Lung (tissue), 12 donors: ENCODE measurements around the gene CHN2. TPM values are rescaled to one million over a fixed set of nuclear protein-coding genes. Genes with fewer than 3 reads are reported as not detected.

Experiments
- ATAC-seq: fragments of 200-7000 bp; cut with Tn5 transposase; one replicate; pipeline ENCODE4 v1.9.1; 2020; ENCODE audit warnings: moderate number of reproducible peaks; ENCODE audit not compliant: insufficient read depth, low FRiP score
- DNase-seq, 3 donors: peaks; one replicate each; pipeline ENCODE4 v3.0.0-alpha.2; 2013 to 2017
- H3K27ac ChIP-seq, 2 donors: one replicate each; pipeline ENCODE4 v1.5.1; 2013; ENCODE audit warnings: mild to moderate bottlenecking in 2 of 2, moderate library complexity in 2 of 2, control low read depth in 1 of 2, inconsistent platforms in 1 of 2, low read depth in 1 of 2, low read length in 1 of 2
- H3K27me3 ChIP-seq, 3 donors: one replicate each; pipeline ENCODE4 v1.5.1; 2013; ENCODE audit warnings: low read length in 2 of 3; ENCODE audit not compliant: control insufficient read depth in 3 of 3, insufficient read depth in 3 of 3
- H3K36me3 ChIP-seq, 4 donors: one replicate each; pipeline ENCODE4 v1.5.1; 2013; ENCODE audit warnings: low read length in 4 of 4, mild to moderate bottlenecking in 1 of 4, moderate library complexity in 1 of 4; ENCODE audit not compliant: control insufficient read depth in 4 of 4, insufficient read depth in 4 of 4
- H3K4me1 ChIP-seq, 5 donors: one replicate each; pipeline ENCODE4 v1.5.1; 2013; ENCODE audit warnings: low read length in 5 of 5, mild to moderate bottlenecking in 2 of 5, moderate library complexity in 1 of 5; ENCODE audit not compliant: control insufficient read depth in 5 of 5, insufficient read depth in 5 of 5
- H3K4me3 ChIP-seq: one replicate; pipeline ENCODE4 v1.5.1; 2013; ENCODE audit warnings: mild to moderate bottlenecking, control low read depth, moderate library complexity
- H3K9ac ChIP-seq, 2 donors: one replicate each; pipeline ENCODE4 v1.5.1; 2013; ENCODE audit warnings: low read length in 2 of 2, control low read depth in 1 of 2; ENCODE audit not compliant: insufficient read depth in 1 of 2
- H3K9me3 ChIP-seq, 4 donors: one replicate each; pipeline ENCODE4 v1.5.1; 2013; ENCODE audit warnings: low read length in 3 of 4, mild to moderate bottlenecking in 1 of 4, moderate library complexity in 1 of 4; ENCODE audit not compliant: control insufficient read depth in 4 of 4, insufficient read depth in 3 of 4
- CTCF ChIP-seq: IDR thresholded peaks from 2 replicates; pipeline ENCODE4 v1.5.1; 2012; ENCODE audit warnings: mild to moderate bottlenecking; ENCODE audit errors: control extremely low read depth, extremely low read depth
- WGBS, 2 donors: extraction: QIAGEN DNeasy Blood & Tissue Kit; methylation state at CpG; one replicate each; pipeline ENCODE4 v1.1.7; 2013; 5-methylcytosine and 5-hydroxymethylcytosine counted together
- polyA plus RNA-seq, 2 donors: library from polyadenylated mRNA; stranded (reverse); fragments of 200-250 nt; gene quantifications; one replicate each; pipeline ENCODE4 v1.2.1, GENCODE V29; 2013
- total RNA-seq, 2 donors: library from RNA; depleted of rRNA in 1 of 2; stranded (reverse); fragments of >200 nt in 1 of 2; gene quantifications; one replicate each; pipeline ENCODE4 v1.2.1, GENCODE V29; 2014 to 2021
- donor health status: control.
- donor health status: control.
- donor health status: Bipolar disorder and iron deficiency.
- donor health status: healthy.
- donor health status: DM: yes; HTN: yes; CAD: no.

CHN2 gene
- total and polyA plus RNA-seq, 4 donors, result 3.2 to 11.0 (median 6.7) TPM

- no peaks in the 10 kb centered on the region for H3K36me3 ChIP-seq
- 95 to 97% methylated on average over 7 of the region's 7 CpGs for WGBS, 2 donors
- no peak for ATAC-seq
- H3K27me3 ChIP-seq, result peaks cover 0 to 11% (median 0%) of the 10 kb centered on the region in 3 donors
- no peak for TF ChIP-seq CTCF
- no peaks in the 10 kb centered on the region for H3K4me1 ChIP-seq
- H3K9me3 ChIP-seq, result peaks cover 0 to 1% (median 0%) of the 10 kb centered on the region in 4 donors
- no peak overlapping the region for H3K9ac ChIP-seq
- DNase-seq, result no peak
- no peak overlapping the region for H3K4me3 ChIP-seq
- no peak overlapping the region for H3K27ac ChIP-seq
Measured at GRCh38 chr7:29396563-29396962, 202.0 kb downstream of the CHN2 start.

- H3K9me3 ChIP-seq, result peaks cover 0 to 1% (median 0%) of the 10 kb centered on the region in 4 donors
- WGBS, 2 donors, result 69 to 72% methylated on average over 2 of the region's 2 CpGs
- no peak for ATAC-seq
- no peak for DNase-seq
- H3K9ac ChIP-seq, result no peak overlapping the region
- H3K27ac ChIP-seq, result no peak overlapping the region
- no peaks in the 10 kb centered on the region for H3K36me3 ChIP-seq
- no peak overlapping the region for H3K4me3 ChIP-seq
- H3K27me3 ChIP-seq, result peaks cover 0 to 10% (median 0%) of the 10 kb centered on the region in 3 donors
- H3K4me1 ChIP-seq, result no peaks in the 10 kb centered on the region
- TF ChIP-seq CTCF, result no peak
Measured at GRCh38 chr7:29397398-29397797, 202.8 kb downstream of the CHN2 start.

- no peak overlapping the region for H3K27ac ChIP-seq
- no peak for TF ChIP-seq CTCF
- WGBS, 2 donors, result 76 to 81% methylated on average over 4 of the region's 4 CpGs
- DNase-seq (no peak), ATAC-seq (no peak)
- H3K4me1 ChIP-seq, result no peaks in the 10 kb centered on the region
- no peak overlapping the region for H3K4me3 ChIP-seq
- peaks cover 0 to 8% (median under 1%) of the 10 kb centered on the region in 3 donors for H3K27me3 ChIP-seq
- no peak overlapping the region for H3K9ac ChIP-seq
- H3K9me3 ChIP-seq, result peaks cover 0 to 1% (median 0%) of the 10 kb centered on the region in 4 donors
- no peaks in the 10 kb centered on the region for H3K36me3 ChIP-seq
Measured at GRCh38 chr7:29398011-29398410, 203.4 kb downstream of the CHN2 start.

- H3K4me3 ChIP-seq, result no peak overlapping the region
- DNase-seq (no peak), ATAC-seq (no peak)
- H3K36me3 ChIP-seq, result no peaks in the 10 kb centered on the region
- peaks cover 0 to 2% (median 0%) of the 10 kb centered on the region in 3 donors for H3K27me3 ChIP-seq
- peaks cover 0 to 1% (median 0%) of the 10 kb centered on the region in 4 donors for H3K9me3 ChIP-seq
- no peaks in the 10 kb centered on the region for H3K4me1 ChIP-seq
- TF ChIP-seq CTCF, result no peak
- H3K27ac ChIP-seq, result no peak overlapping the region
- WGBS, 2 donors, result 84 to 91% methylated on average over 9 of the region's 9 CpGs
- no peak overlapping the region for H3K9ac ChIP-seq
Measured at GRCh38 chr7:29400437-29400836, 205.9 kb downstream of the CHN2 start.
